HepG2 (cell line): ENCODE data around the gene ZFR2. TPM values are rescaled to one million over a fixed set of nuclear protein-coding genes. Genes with fewer than 3 reads are reported as not detected.
A peak's percentile ranks its signal among the peaks of the same experiment; 100 is the strongest.

Source experiments
- ATAC-seq: fragments of 200-7000 bp; cut with Tn5 transposase; 3 replicates; pipeline ENCODE4 v1.9.1; 2020; ENCODE audit warnings: mild to moderate bottlenecking, moderate library complexity
- BruUV-seq: library from RNA; stranded (reverse); fragments of 400-500 nt; replicated peaks from 2 replicates; lab custom pipeline; 2021; lab: Mats Ljungman, UMichigan
- CTCF ChIA-PET: fragments of 300-600 bp; formaldehyde crosslinking; extraction: SDS; loops from one replicate; lab custom pipeline; 2021; ENCODE audit warnings: low total read pairs, inconsistent platforms, low intra/inter-chr PET ratio; lab: Yijun Ruan, JAX
- POLR2A ChIA-PET: fragments of 350-600 bp; sonication (Branson Sonifier 250); formaldehyde crosslinking; loops from one replicate; lab custom pipeline; 2020; ENCODE audit warnings: antibody characterized with exemption, inconsistent platforms; lab: Yijun Ruan, JAX
- DNase-seq: peaks from one replicate; pipeline ENCODE4 v3.0.0-alpha.2; 2015; ENCODE audit warnings: low spot score
- FAIRE-seq: peaks from 3 replicates; lab custom pipeline; 2011; peaks lifted over from hg19 to GRCh38; lab: Jason Lieb, UNC
- H2AFZ ChIP-seq: one replicate; pipeline ENCODE4 v1.6.1; 2011; ENCODE audit warnings: low read length, inconsistent platforms
- H3K27ac ChIP-seq: fragments of 300-600 bp; 3 replicates; pipeline ENCODE4 v1.8.0; 2011; ENCODE audit warnings: mixed run types, mild to moderate bottlenecking, mixed read lengths, low read length, inconsistent platforms; ENCODE audit not compliant: insufficient read depth; ENCODE audit errors: extremely low read length
- H3K27me3 ChIP-seq, 2 experiments: fragments of 200-600 bp in 1 of 2; 2 replicates in 1 of 2; 3 replicates in 1 of 2; pipeline versions ENCODE4 v1.6.0 to v1.8.0; 2011; ENCODE audit warnings: low read length in 2 of 2, mild to moderate bottlenecking in 2 of 2, moderate library complexity in 2 of 2, inconsistent platforms in 1 of 2; ENCODE audit not compliant: insufficient read depth in 2 of 2, control insufficient read depth in 1 of 2
- H3K36me3 ChIP-seq, 2 experiments: fragments of 200-600 bp in 1 of 2; replicated peaks in 1 of 2; 2 replicates in 1 of 2; 3 replicates in 1 of 2; pipeline versions ENCODE4 v1.5.1 to v1.8.0; 2011; ENCODE audit warnings: low read length in 2 of 2, inconsistent platforms in 1 of 2; ENCODE audit not compliant: insufficient read depth in 2 of 2, control insufficient read depth in 1 of 2
- H3K4me1 ChIP-seq: 2 replicates; pipeline ENCODE4 v1.5.1; 2012; ENCODE audit warnings: low read length, inconsistent platforms; ENCODE audit not compliant: insufficient read depth
- H3K4me2 ChIP-seq: 2 replicates; pipeline ENCODE4 v1.6.0; 2011; ENCODE audit warnings: low read depth, low read length, inconsistent platforms
- H3K4me3 ChIP-seq, 3 experiments: fragments of 200-600 bp in 1 of 3; sonication (generic), shearing (Covaris generic) in 1 of 3; replicated peaks in 1 of 3; 2 replicates each; pipeline ENCODE4 v1.5.1; 2011 to 2016; ENCODE audit warnings: low read length in 3 of 3, inconsistent platforms in 2 of 3, low read depth in 2 of 3, mild to moderate bottlenecking in 2 of 3, control low read depth in 1 of 3, mixed read lengths in 1 of 3; ENCODE audit not compliant: insufficient read depth in 1 of 3
- H3K79me2 ChIP-seq: one replicate; pipeline ENCODE4 v1.6.1; 2011; ENCODE audit warnings: low read length, inconsistent platforms; ENCODE audit not compliant: insufficient read depth
- H3K9ac ChIP-seq: 2 replicates; pipeline ENCODE4 v1.6.0; 2011; ENCODE audit warnings: mild to moderate bottlenecking, low read depth, low read length, inconsistent platforms; ENCODE audit not compliant: insufficient read depth
- H3K9me3 ChIP-seq: 2 replicates; pipeline ENCODE4 v1.5.1; 2012; ENCODE audit warnings: mild to moderate bottlenecking, low read length
- H4K20me1 ChIP-seq: 2 replicates; pipeline ENCODE4 v1.6.0; 2011; ENCODE audit warnings: inconsistent platforms, mild to moderate bottlenecking, low read length, moderate library complexity; ENCODE audit not compliant: insufficient read depth
- ARID2 ChIP-seq: sonication (generic); formaldehyde crosslinking; IDR thresholded peaks from 2 replicates; pipeline ENCODE4 v1.8.1; 2022; ENCODE audit warnings: mild to moderate bottlenecking, missing genetic modification reagents, borderline replicate concordance
- ZNF629 ChIP-seq: sonication (generic); formaldehyde crosslinking; conservative IDR thresholded peaks from 2 replicates; pipeline ENCODE4 v1.5.0; 2020; ENCODE audit warnings: missing genetic modification reagents
- ZNF720 ChIP-seq: sonication (generic); formaldehyde crosslinking; IDR thresholded peaks from 2 replicates; pipeline ENCODE4 v1.4.0; 2020; ENCODE audit warnings: missing genetic modification reagents
- ZNF773 ChIP-seq: sonication (generic); formaldehyde crosslinking; IDR thresholded peaks from 2 replicates; pipeline ENCODE4 v1.4.0; 2020; ENCODE audit warnings: missing genetic modification reagents, borderline replicate concordance
- WGBS: methylation state at CpG from one replicate; pipeline ENCODE4 v1.1.6; 2017; ENCODE audit warnings: low lambda C conversion rate; 5-methylcytosine and 5-hydroxymethylcytosine counted together
- in situ Hi-C: cut with HindIII; loops from 2 replicates; pipeline ENCODE4 v1.10.0; 2017; ENCODE audit warnings: low pct_unique_long_range_greater_than_20kb; ENCODE audit not compliant: extremely low pct_ligation_motif_present
- intact Hi-C: fragments of 100-400 bp; cut with micrococcal nuclease; formaldehyde crosslinking; loops from one replicate; pipeline ENCODE4 v1.10.0; 2022; ENCODE audit not compliant: unreplicated experiment
- polyA plus RNA-seq, 8 experiments: library from polyadenylated mRNA; depleted of rRNA in 3 of 8; stranded (reverse) in 7 of 8; unstranded in 1 of 8; fragments of >200 nt; fragmentation: Illumina TruSeq in 4 of 8; extraction: Trizol in 4 of 8; gene quantifications; 2 replicates each; pipeline versions ENCODE4 v1.2.1 to v1.2.3, GENCODE V29; 2011 to 2016; ENCODE audit warnings: low read depth in 4 of 8, missing spikeins in 1 of 8, mixed read lengths in 1 of 8; ENCODE audit not compliant: insufficient read depth in 1 of 8
- total RNA-seq, 5 experiments: library from RNA; depleted of rRNA; stranded (reverse); fragments of >200 nt; fragmentation: Illumina TruSeq; extraction: Trizol; gene quantifications; 2 replicates each; pipeline ENCODE4 v1.2.3, GENCODE V29; 2016; ENCODE audit warnings: low read depth in 1 of 5
- TF ChIP-seq, protein P1 (sequence below): sonication (generic); formaldehyde crosslinking; IDR thresholded peaks from 2 replicates; pipeline ENCODE4 v1.8.1; 2023; ENCODE audit warnings: mild to moderate bottlenecking, missing genetic modification reagents
- TF ChIP-seq, protein P2 (sequence below): sonication (generic); formaldehyde crosslinking; IDR thresholded peaks from 2 replicates; pipeline ENCODE4 v1.4.0; 2020; ENCODE audit warnings: missing genetic modification reagents
- TF ChIP-seq, protein P3 (sequence below): sonication (generic); formaldehyde crosslinking; IDR thresholded peaks from 2 replicates; pipeline ENCODE4 v1.5.0; 2020; ENCODE audit warnings: mild to moderate bottlenecking, missing genetic modification reagents, moderate library complexity
- TF ChIP-seq, protein P4 (sequence below): sonication (generic); formaldehyde crosslinking; IDR thresholded peaks from 2 replicates; pipeline ENCODE4 v1.5.1; 2020; ENCODE audit warnings: mild to moderate bottlenecking, missing genetic modification reagents

The ZFR2 gene
- total and polyA plus RNA-seq, 2 of the 13 experiments (the other 11 are each of a cell fraction or from before 2014, with no cell fraction given) = 0.37 to 0.69 TPM

DNA sequence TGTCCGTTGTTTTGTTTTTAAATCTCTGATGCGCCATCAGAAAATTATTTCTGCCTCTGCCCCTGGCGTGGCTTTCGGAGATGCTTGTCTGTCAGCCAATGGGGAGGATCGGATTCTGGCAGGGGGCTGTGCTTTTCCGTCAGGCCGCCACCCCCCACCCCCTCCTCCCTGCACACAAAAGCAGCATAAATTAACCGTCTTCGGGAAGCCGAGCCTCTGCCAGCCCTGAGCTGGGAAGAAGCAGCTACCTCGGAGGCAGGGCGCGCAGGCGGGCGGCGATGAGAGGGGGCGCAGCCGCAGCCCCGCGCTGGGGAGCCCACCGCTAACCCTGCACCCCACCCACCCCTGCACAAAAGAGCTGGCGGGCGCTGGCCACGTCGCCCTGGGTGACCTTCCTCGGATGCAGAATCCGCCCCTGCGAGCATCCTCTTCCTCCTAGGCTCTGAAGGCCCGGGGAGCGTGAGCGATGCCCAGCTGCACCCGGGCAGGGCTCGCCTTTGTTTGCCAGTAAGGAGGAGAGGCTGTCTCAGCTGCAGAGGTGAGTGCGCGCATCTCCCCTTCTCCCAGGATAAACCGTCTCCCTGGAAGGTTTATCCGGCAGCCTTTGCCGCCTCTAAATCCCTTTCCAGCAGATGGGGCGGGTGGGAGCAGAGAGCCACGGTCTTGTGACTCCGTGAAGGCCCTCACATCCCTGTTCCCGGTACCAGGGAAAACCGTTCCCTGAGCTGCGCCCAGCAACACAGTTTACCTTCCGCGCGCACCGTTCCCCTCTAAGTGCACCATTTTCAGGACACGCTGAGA is 11.8 kb upstream of the ZFR2 start, which contains the start of gene ATCAY (continued):
- TF ChIP-seq, protein P1, sequence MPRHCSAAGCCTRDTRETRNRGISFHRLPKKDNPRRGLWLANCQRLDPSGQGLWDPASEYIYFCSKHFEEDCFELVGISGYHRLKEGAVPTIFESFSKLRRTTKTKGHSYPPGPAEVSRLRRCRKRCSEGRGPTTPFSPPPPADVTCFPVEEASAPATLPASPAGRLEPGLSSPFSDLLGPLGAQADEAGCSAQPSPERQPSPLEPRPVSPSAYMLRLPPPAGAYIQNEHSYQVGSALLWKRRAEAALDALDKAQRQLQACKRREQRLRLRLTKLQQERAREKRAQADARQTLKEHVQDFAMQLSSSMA (CRISPR knock-in tag) = no peak

DNA sequence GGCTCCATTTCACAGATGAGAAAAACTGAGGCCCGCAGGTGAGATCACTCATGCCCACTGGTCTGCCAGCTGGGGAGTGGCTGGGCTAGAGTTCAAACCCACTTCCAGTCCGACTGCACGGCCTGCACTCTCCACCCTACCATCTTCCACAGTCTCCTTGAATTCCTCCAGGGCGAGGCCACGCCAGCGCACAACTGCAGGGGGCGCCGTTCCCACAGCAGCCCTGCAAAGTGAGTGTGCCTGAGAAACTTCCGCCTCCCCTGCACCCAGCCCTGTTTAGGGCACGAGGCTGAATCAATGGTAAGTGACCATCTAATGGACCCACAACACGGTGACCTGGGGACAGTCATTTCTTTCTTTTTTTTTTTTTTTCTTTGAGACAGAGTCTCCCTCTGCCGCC is 10.8 kb upstream of the ZFR2 start:
- Histone ChIP-seq H4K20me1 (no peaks in the 10 kb centered on the region), H2AFZ (no peak overlapping the region), H3K4me3 (no peak overlapping the region), H3K9ac (no peak overlapping the region), H3K4me2 (no peak overlapping the region), H3K79me2 (no peaks in the 10 kb centered on the region), H3K27ac (no peak overlapping the region), H3K27me3 (peaks cover 1 to 7% of the 10 kb centered on the region in 2 experiments; a peak in 2 of 5 replicates), H3K4me1 (no peaks in the 10 kb centered on the region), H3K9me3 (no peaks in the 10 kb centered on the region), H3K36me3 (no peaks in the 10 kb centered on the region)
- DNase-seq (no peak), FAIRE-seq (no peak), ATAC-seq (no peak)
- in situ Hi-C loops = no loop called here
- CTCF ChIA-PET = no interaction called here
- intact Hi-C loops = no loop called here
- POLR2A ChIA-PET = no interaction called here
- TF ChIP-seq, protein P2, sequence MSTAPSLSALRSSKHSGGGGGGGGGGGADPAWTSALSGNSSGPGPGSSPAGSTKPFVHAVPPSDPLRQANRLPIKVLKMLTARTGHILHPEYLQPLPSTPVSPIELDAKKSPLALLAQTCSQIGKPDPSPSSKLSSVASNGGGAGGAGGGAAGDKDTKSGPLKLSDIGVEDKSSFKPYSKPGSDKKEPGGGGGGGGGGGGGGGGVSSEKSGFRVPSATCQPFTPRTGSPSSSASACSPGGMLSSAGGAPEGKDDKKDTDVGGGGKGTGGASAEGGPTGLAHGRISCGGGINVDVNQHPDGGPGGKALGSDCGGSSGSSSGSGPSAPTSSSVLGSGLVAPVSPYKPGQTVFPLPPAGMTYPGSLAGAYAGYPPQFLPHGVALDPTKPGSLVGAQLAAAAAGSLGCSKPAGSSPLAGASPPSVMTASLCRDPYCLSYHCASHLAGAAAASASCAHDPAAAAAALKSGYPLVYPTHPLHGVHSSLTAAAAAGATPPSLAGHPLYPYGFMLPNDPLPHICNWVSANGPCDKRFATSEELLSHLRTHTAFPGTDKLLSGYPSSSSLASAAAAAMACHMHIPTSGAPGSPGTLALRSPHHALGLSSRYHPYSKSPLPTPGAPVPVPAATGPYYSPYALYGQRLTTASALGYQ (CRISPR knock-in tag) = no peak
- no peak for TF ChIP-seq ARID2 (CRISPR knock-in tag)
- TF ChIP-seq, protein P3, sequence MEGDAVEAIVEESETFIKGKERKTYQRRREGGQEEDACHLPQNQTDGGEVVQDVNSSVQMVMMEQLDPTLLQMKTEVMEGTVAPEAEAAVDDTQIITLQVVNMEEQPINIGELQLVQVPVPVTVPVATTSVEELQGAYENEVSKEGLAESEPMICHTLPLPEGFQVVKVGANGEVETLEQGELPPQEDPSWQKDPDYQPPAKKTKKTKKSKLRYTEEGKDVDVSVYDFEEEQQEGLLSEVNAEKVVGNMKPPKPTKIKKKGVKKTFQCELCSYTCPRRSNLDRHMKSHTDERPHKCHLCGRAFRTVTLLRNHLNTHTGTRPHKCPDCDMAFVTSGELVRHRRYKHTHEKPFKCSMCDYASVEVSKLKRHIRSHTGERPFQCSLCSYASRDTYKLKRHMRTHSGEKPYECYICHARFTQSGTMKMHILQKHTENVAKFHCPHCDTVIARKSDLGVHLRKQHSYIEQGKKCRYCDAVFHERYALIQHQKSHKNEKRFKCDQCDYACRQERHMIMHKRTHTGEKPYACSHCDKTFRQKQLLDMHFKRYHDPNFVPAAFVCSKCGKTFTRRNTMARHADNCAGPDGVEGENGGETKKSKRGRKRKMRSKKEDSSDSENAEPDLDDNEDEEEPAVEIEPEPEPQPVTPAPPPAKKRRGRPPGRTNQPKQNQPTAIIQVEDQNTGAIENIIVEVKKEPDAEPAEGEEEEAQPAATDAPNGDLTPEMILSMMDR (CRISPR knock-in tag) = peak; percentile 30; the same call in 1 of the 2 replicates
- no peak for TF ChIP-seq ZNF773 (CRISPR knock-in tag)
- no peak for TF ChIP-seq ZNF720
- TF ChIP-seq, protein P4, sequence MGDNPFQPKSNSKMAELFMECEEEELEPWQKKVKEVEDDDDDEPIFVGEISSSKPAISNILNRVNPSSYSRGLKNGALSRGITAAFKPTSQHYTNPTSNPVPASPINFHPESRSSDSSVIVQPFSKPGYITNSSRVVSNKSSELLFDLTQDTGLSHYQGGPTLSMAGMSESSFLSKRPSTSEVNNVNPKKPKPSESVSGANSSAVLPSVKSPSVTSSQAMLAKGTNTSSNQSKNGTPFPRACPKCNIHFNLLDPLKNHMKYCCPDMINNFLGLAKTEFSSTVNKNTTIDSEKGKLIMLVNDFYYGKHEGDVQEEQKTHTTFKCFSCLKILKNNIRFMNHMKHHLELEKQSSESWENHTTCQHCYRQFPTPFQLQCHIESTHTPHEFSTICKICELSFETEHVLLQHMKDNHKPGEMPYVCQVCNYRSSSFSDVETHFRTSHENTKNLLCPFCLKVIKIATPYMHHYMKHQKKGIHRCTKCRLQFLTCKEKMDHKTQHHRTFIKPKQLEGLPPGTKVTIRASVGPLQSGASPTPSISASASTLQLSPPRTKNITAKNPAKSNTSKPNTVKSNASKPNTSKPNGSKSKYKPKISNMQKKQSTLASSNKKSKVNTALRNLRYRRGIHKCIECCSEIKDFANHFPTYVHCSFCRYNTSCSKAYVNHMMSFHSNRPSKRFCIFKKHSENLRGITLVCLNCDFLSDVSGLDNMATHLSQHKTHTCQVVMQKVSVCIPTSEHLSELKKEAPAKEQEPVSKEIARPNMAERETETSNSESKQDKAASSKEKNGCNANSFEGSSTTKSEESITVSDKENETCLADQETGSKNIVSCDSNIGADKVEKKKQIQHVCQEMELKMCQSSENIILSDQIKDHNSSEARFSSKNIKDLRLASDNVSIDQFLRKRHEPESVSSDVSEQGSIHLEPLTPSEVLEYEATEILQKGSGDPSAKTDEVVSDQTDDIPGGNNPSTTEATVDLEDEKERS = no peak
- peak; percentile 60 for TF ChIP-seq ZNF629 (CRISPR knock-in tag)
- BruUV-seq = no TSS peak
- WGBS = 19% methylated on average over 12 of the region's 12 CpGs
